GM19372 (cell line): ENCODE results near the gene SPDEF.

Source experiments
- ATAC-seq: cut with Tn5 transposase; IDR thresholded peaks from one replicate; pipeline ENCODE4 v1.9.1; 2021; ENCODE audit warnings: mild to moderate bottlenecking, low read depth, moderate library complexity; ENCODE audit not compliant: unreplicated experiment

Gene SPDEF

DNA sequence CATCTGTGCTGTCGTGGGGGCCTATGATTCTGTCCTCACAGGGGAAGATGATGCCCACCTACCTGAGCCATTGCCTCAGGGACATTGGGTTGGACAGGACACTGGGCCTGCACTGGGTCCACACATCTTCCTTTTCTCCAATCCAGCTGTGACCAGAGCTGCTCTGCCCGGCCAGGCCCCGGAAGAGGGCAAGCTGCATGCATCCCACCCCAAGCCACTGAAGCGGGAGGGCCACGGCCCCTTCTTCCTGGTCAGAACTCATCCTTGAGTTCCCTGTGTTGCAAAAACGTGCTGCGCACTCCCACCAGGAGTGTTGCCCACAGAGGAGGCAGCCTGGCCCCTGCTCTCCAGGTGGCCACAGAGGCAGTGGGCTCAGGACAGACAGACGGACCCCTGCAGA, 38.2 kb downstream of the SPDEF start:
- no peak for ATAC-seq

DNA sequence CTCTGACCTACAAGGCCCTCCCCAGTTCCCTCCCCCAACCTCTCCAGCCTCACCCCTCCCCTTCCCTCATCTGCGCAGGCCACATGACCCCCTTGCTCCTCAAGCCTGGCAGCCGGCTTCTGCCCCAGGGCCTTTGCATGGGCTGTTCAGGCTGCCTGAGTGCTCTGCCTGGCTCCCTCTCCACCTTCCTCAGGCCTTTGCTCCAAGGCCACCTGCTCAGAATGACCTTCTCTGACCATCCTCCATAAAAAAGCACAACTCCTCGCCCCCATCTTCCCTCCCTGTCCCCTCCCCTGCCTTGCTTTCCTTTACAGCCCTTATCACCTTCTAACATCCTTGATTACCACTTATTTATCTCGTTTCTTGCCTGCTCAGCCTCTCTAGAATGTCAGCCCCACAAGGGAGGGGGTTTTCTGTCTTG, 38.7 kb downstream of the SPDEF start:
- ATAC-seq, result no peak

GRCh38 chr6:34516391-34517324, 39.5 kb downstream of the SPDEF start:
- no peak for ATAC-seq

DNA sequence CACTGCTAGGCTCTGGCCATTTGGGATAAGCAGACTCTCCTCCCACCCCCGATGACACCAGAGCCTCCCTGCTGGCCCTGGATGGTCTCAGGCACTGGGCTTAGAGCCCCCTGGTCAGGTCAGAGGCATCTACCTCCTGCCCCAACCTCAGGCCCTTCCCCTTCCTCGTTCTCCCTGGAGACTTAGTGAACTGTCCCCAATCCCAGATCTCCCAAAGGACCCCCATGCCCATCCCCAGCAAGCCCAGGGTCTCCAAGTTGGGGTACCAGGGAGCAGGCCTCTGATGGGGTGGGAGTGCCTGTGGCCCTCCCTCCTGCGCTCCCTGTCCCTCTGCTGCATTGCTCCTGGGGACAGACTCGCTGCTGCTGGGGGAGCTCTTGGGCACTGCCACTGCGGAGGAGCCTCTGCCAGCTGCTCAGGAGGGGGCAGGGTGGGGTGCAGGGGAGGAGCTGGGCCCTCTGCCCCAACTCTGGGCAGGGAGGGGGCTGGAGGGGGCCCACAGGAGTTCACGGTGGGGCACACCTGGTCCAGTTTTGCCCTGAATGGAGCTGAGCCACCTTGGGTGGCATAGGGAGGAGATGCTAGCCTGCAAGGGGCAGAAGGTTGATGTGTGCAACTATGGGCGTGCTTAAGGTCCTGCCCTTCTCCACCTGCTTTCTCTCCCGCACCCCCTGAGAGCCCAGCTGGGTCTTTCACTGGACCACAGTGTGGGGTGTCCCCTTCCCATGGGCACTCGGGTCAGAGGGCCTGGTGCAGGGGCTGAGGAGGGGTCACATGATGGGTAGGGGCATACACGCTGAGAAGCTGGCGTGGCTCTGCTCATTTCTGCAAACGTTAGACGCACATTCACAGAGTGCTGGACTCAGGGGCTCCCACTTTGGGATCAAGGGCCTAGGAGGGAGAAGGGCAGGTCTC, 40.4 kb downstream of the SPDEF start:
- no peak for ATAC-seq

- ATAC-seq, result no peak
Observed at GRCh38 chr6:34514593-34515472, 41.3 kb downstream of the SPDEF start.

- ATAC-seq, result no peak
Observed at GRCh38 chr6:34514112-34514511, 42.0 kb downstream of the SPDEF start.

- no peak for ATAC-seq
Observed at GRCh38 chr6:34513646-34514045, 42.5 kb downstream of the SPDEF start.

GRCh38 chr6:34512738-34513115, 43.4 kb downstream of the SPDEF start:
- ATAC-seq, result no peak

DNA sequence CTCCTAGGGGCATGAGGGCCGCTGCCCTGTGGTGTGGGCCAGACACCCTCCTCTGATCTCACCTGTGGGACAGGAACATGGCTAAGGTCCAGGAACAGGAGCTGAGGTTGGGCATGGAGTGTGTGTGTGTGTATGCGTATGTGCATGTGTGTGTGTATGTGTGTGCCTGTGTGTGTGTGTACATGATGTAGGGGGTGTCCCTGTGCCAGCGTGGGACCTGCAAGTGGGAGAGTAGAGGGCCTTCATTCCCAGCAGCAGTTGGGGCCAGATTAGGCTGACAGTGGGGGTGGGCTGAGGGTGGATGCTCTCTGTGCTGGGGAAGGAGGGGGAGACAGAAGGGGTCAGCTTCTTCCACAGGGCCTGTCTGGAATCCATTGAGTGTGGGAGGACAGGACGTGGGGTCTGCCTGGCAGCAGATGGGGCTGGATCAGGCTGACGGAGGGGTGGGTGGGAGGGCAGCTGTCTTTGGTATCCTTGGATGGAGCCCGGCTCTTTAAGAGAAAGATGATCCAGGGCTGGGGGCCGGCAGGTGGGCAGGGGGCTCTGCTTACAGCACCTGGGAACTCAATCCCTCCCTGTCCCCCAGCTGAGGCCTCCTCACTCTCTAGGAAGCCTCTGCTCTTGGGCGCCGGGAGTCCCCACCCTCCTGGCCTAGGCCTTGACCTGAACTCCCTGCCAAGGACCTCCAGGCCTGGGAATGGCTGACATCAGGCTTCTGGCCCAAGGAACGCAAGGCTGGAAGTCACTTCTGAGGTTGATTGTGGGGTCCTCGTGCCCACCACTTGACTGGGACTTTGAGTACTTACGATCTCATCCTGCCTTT, 44.0 kb downstream of the SPDEF start:
- ATAC-seq, result no peak

- no peak for ATAC-seq
Observed at GRCh38 chr6:34511214-34511914, 44.8 kb downstream of the SPDEF start.

DNA sequence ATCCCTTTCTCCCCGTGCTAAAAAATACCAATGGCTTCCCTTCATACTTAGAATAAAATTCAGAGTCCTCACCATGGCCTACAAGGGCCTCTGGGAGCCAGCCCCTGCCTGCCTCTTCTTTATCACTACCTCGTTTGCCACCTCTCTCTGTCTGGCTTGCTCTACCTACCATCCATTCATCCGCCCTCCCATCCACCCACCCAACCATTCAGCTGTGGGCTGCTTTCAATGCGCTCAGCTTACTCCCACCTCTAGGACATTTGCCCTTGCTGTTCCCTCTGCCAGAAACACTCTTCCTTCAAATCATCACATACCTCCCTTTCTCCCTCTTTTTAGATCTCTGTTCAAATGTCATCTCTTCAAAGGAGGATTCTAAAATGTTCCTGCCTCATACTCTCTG, 45.8 kb downstream of the SPDEF start:
- no peak for ATAC-seq

DNA sequence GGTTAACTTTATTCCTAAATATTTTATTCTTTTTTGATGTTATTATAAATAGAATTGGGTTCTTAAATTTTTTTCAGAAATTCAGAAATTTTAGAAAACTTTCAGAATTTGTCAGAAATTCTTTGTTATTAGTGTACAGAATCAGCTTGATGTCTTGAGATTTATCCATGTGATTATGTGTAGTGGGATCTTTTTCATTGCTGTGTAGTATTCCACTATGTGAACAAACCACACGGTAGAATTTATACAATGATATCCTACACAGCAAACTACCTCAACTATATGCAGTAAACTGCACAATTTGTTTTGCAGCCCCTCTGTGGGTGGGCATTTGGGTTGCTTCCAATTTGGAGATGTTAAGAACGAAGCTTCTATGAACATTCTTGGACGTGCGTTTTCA, 46.3 kb downstream of the SPDEF start:
- ATAC-seq, result no peak

DNA sequence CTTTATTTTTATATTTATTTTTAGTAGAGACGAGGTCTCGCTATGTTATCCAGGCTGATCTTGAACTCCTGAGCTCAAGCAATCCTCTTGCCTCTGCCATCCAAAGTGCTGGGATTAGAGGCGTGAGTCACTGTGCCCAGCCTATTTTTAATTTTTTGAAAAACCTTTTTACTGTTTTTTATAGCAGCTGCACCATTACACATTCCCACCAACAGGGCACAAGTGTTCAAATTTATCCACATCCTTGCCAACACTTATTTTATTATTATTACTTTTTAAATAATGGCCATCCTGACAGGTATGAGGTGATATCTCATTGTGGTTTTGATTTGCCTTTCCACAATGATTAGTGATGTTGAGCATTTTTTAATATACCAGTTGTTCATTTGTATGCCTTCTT, 47.7 kb downstream of the SPDEF start:
- no peak for ATAC-seq

DNA sequence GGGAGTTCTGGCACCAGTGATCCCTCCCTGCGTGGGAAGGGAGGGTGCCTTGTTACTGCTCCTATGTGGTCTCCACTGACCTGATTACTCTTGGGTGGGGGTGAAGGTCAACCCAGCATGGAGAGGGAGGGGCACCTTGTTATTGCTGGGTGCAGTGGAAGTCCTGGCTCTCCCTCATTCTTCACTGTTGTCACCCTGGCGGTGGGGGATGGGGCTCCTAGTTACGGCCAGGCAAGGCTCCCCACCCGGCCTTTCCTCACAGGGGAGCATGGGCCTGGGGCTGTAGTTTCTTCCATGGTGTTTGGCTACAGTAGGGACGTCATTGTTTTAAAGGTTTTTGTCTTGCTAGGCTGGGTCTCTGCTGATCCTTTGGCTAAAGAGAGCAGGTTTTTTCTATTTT, 49.4 kb downstream of the SPDEF start:
- ATAC-seq, result no peak

DNA sequence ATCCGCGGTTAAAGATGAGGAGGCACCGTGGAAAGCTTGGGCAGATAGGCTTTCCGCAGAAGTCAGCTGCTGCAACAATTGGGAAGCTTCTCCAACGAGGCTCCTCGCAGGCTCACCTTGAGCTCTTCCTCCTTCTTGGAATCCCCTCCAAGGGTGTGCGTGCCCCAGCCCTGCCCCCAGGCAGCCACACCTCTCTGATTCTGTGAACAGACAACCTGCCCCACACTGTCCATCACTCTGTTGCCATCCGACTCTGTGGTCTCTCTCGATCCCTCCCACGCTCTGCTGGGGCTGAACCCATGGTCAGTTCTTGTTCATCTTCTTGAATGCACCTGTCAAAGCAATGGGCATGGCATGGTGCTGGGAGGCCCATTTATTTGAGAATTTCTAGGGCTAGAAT, 58.7 kb downstream of the SPDEF start:
- ATAC-seq, result no peak

DNA sequence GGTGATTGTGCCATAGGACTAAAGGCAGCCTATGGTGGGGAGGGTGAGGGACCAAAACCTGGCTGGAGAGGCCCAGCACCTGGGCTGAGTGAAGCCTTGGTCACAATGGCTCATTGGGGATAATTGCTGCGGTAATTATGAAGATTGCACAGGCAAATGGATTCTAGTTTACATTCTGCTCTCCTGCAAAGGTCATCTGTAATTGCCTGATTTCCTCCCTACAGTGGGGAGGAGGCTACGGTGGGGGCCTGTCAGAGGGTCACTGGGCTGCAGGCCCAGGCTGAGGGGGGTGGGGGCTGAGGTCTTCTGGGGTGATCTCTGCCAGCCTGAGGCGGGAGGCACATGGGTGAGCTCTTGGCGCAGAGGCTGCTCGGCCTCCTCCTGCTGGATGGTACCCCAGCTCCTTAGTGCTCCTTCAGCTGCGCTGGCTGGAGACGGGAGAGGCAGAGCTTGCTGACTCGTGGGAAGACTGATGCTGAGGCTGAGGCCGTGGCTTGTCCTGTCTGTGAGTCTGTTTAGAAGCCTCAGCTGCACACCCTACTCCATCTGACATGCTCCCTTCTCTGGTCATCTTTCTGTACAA, 59.9 kb downstream of the SPDEF start:
- no peak for ATAC-seq

DNA sequence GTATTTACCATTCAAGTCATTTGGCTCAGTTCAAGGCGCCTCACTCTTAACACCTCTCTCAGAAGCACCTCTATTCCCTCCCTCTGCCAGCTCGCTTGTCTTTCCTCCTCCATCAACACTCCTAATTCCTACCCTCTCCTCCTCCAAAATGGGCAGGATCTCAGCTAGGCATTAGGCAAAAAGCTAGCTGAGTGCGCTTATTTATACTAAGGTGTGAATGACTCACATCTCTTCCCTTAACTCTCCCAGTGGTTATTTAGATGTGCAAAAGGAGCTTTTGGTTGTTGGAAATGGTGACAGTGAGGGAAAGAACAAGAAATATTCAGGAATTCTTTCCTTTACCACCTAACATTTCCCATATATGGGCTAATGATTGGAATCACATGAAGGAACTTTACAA, 61.2 kb downstream of the SPDEF start:
- ATAC-seq, result no peak

GRCh38 chr6:34493344-34493743, 62.8 kb downstream of the SPDEF start:
- no peak for ATAC-seq

DNA sequence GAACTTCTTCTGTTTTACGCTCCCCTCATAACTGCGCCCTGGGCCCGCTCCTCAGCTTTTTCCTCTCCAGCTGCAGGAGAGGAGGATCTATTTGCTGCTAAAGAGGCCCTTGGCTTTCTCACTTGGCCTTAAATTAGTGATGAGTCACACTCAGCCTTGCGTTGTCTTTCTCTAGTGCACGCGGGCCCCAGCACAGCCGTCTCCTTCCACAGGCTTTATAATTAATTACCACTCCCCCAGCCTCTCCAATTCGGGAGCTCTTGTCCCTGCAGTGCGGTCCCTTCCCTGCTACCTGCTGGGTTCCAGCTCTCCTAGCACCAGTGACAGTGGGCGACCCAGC, 65.1 kb downstream of the SPDEF start:
- no peak for ATAC-seq
